ENCODE measurements around the gene SERPINA12. TPM values are rescaled to one million over a fixed set of nuclear protein-coding genes. Genes with fewer than 3 reads are reported as not detected.

SERPINA12 gene
- total and polyA plus RNA-seq, 7 donors, result not detected

DNA sequence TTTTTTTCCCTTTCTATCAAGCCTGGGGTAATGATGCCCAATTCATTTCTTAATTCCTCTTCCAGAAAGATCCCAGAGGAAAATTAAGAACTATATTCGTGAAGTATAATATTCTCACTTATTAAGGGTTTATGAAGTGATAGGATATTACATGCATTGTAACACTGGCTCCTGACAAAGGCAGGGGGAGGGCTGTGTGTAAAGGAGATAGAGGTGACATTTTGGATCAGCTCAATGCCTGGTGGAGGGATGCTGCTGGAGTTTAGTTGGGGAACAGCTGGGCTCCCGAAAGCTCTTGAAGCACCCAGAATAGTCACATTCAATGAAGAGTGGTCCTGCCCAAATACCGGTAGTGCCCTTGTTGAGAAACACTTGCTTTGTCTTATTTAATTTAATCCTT lies 57.4 kb downstream of the SERPINA12 start:
- Histone ChIP-seq H3K9me3 (no peaks in the 10 kb centered on the region), H3K36me3 (ENCODE audit: insufficient read depth in 1 of 2, low read depth in 1 of 2) (no peaks in the 10 kb centered on the region), H3K4me3 (no peak overlapping the region), H3K27ac (no peak overlapping the region), H3K27me3 (ENCODE audit: insufficient read depth in 3 of 3, low read length in 2 of 3) (no peaks in the 10 kb centered on the region), H3K4me1 (no peaks in the 10 kb centered on the region)
- TF ChIP-seq, protein P1, sequence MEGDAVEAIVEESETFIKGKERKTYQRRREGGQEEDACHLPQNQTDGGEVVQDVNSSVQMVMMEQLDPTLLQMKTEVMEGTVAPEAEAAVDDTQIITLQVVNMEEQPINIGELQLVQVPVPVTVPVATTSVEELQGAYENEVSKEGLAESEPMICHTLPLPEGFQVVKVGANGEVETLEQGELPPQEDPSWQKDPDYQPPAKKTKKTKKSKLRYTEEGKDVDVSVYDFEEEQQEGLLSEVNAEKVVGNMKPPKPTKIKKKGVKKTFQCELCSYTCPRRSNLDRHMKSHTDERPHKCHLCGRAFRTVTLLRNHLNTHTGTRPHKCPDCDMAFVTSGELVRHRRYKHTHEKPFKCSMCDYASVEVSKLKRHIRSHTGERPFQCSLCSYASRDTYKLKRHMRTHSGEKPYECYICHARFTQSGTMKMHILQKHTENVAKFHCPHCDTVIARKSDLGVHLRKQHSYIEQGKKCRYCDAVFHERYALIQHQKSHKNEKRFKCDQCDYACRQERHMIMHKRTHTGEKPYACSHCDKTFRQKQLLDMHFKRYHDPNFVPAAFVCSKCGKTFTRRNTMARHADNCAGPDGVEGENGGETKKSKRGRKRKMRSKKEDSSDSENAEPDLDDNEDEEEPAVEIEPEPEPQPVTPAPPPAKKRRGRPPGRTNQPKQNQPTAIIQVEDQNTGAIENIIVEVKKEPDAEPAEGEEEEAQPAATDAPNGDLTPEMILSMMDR (IDR thresholded peaks at IDR 0.05), result no peak
- no peak for ATAC-seq
- DNase-seq, result no peak
- intact Hi-C loops (cut with DNase I), result no loop called here
- WGBS, 3 donors, result 25 to 39% (median 36%) methylated on average over 3 of the region's 3 CpGs

DNA sequence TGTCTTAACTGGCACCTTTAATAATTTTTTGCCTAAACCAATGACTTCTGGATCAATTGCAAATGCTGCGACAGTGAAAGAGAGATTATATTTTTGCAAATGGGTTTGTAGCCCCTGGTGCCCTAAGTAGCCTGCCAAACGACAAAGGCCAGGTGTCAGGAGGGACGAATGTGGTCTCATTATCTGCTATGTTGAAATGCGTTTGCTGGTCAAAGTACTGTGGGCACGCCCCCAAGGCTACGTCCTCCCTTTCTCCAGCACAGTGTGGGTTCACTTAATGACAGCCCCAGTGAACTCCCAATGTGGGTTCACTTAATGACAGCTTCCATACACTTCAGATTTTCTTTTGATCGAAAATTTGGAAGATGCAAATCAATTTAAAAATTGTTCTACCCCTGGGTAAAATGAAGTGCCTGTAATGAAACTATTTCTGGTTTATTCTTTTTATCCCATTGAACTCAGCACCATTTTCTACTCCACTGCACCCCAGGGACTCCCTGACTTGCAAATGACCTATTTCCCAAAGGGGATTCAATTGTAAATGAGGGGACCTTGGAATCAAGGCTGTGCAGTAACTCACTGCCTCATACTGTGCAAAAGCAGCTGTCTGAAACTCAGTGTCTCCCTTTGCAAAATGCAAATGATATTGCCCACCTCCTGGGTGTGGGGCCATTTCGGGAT lies 58.0 kb downstream of the SERPINA12 start:
- ATAC-seq (no peak), DNase-seq (no peak)
- Histone ChIP-seq H3K36me3 (ENCODE audit: insufficient read depth in 1 of 2, low read depth in 1 of 2) (no peaks in the 10 kb centered on the region), H3K4me3 (no peak overlapping the region), H3K9me3 (no peaks in the 10 kb centered on the region), H3K27me3 (ENCODE audit: insufficient read depth in 3 of 3, low read length in 2 of 3) (no peaks in the 10 kb centered on the region), H3K4me1 (no peaks in the 10 kb centered on the region), H3K27ac (no peak overlapping the region)
- TF ChIP-seq, protein P1 (IDR thresholded peaks at IDR 0.05), result no peak
- 13 to 14% (median 13%) methylated on average over 8 of the region's 8 CpGs for WGBS, 3 donors
- intact Hi-C loops (cut with DNase I), result no loop called here

DNA sequence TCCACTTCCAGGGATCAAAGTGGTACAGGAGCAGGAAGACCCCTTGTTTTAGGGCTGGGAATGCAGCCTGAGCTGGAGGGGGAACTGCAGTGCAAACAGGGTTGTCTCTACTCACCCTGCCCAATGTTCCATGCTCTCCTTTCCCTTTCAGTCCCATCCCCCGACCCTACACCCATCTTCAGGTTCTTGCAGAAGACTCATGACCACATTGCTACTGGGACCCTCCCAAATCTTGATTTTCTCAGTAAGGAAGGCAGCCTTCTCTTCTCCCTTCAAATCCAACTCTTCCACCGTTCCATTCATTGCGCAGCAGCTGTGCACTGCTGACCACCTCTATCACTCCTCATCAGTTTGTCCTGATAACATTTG lies 58.6 kb downstream of the SERPINA12 start:
- no peak overlapping the region for H3K27ac ChIP-seq
- TF ChIP-seq, protein P1 (IDR thresholded peaks at IDR 0.05), result no peak
- H3K9me3 ChIP-seq, result no peaks in the 10 kb centered on the region
- 64 to 65% (median 65%) methylated on average over 3 of the region's 3 CpGs for WGBS, 3 donors
- H3K36me3 ChIP-seq (ENCODE audit: insufficient read depth in 1 of 2, low read depth in 1 of 2), result no peaks in the 10 kb centered on the region
- DNase-seq (no peak), ATAC-seq (no peak)
- H3K27me3 ChIP-seq (ENCODE audit: insufficient read depth in 3 of 3, low read length in 2 of 3), result no peaks in the 10 kb centered on the region
- no peak overlapping the region for H3K4me3 ChIP-seq
- no peaks in the 10 kb centered on the region for H3K4me1 ChIP-seq
- intact Hi-C loops (cut with DNase I), result no loop called here

DNA sequence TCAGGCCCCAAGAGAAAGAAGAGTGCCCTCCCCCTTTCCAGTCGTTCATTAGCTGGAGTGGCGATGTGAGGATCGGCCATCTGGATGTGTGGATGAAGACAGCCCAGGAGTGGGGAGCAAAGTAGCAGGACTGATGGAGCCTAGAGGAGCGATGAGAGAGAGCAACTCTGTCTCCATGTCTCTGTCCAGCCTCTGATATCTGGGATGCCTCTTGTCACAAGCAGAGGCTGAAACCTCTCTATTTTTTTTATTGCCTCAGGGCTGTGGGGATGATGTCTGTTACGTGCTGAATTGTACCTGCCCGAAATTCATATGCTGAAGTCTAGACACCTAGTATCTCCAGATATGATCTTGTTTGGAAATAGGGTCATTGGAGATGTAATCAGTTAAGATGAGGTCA lies 59.3 kb downstream of the SERPINA12 start:
- 66 to 78% (median 69%) methylated on average over 6 of the region's 6 CpGs for WGBS, 3 donors
- intact Hi-C loops (cut with DNase I), result no loop called here
- Histone ChIP-seq H3K27me3 (ENCODE audit: insufficient read depth in 3 of 3, low read length in 2 of 3) (no peaks in the 10 kb centered on the region), H3K27ac (no peak overlapping the region), H3K36me3 (ENCODE audit: insufficient read depth in 1 of 2, low read depth in 1 of 2) (no peaks in the 10 kb centered on the region), H3K9me3 (no peaks in the 10 kb centered on the region), H3K4me3 (no peak overlapping the region), H3K4me1 (no peaks in the 10 kb centered on the region)
- ATAC-seq, result no peak
- DNase-seq, result no peak
- TF ChIP-seq, protein P1 (IDR thresholded peaks at IDR 0.05), result no peak

Data from psoas muscle (tissue), 8 donors.